Fibroblast of skin of abdomen (primary cell): Measurements from ENCODE around the gene PAN2.
"Not testable (repeated sequence)": the region's sequence is repeated elsewhere in the genome, so short reads cannot be mapped to it uniquely, and the experiment has no call there.

Experiments used
- DNase-seq: peaks from one replicate; pipeline ENCODE4 v3.0.0-alpha.2; 2013

PAN2 gene

GRCh38 chr12:56307221-56307965 lies 26.4 kb downstream of the PAN2 start:
- DNase-seq = no peak

- no peak for DNase-seq
Observed at GRCh38 chr12:56304872-56305590, 28.8 kb downstream of the PAN2 start.

GRCh38 chr12:56304276-56304675 lies 29.5 kb downstream of the PAN2 start:
- DNase-seq = no peak

GRCh38 chr12:56300644-56301464 lies 32.9 kb downstream of the PAN2 start:
- no peak for DNase-seq

- DNase-seq = peak; percentile 98
Observed at GRCh38 chr12:56299853-56300643, 33.8 kb downstream of the PAN2 start, which contains the start of gene CS. CS (minus strand) TSS chr12:56300330; CDS start chr12:56300201, 129 bp downstream.

- no peak for DNase-seq
Observed at GRCh38 chr12:56299308-56299852, 34.4 kb downstream of the PAN2 start.

GRCh38 chr12:56298828-56299227 lies 35.0 kb downstream of the PAN2 start:
- DNase-seq = no peak

GRCh38 chr12:56297400-56297799 lies 36.4 kb downstream of the PAN2 start:
- DNase-seq = no peak

GRCh38 chr12:56296295-56296694 lies 37.5 kb downstream of the PAN2 start:
- no peak for DNase-seq

- DNase-seq = no peak
Observed at GRCh38 chr12:56293795-56294194, 40.0 kb downstream of the PAN2 start.

GRCh38 chr12:56288705-56289387 lies 45.0 kb downstream of the PAN2 start:
- DNase-seq = no peak

GRCh38 chr12:56286044-56286830 lies 47.6 kb downstream of the PAN2 start:
- no peak for DNase-seq

GRCh38 chr12:56284263-56284662 lies 49.5 kb downstream of the PAN2 start:
- DNase-seq = not testable (repeated sequence)

- DNase-seq = no peak
Observed at GRCh38 chr12:56282579-56282978, 51.2 kb downstream of the PAN2 start.

GRCh38 chr12:56282030-56282429 lies 51.8 kb downstream of the PAN2 start:
- DNase-seq = no peak

- no peak for DNase-seq
Observed at GRCh38 chr12:56280849-56281248, 53.0 kb downstream of the PAN2 start.

- no peak for DNase-seq
Observed at GRCh38 chr12:56278905-56279304, 54.9 kb downstream of the PAN2 start.

GRCh38 chr12:56274299-56274698 lies 59.5 kb downstream of the PAN2 start:
- DNase-seq = no peak

GRCh38 chr12:56272468-56272867 lies 61.3 kb downstream of the PAN2 start:
- DNase-seq = not testable (repeated sequence)

GRCh38 chr12:56271031-56271430 lies 62.8 kb downstream of the PAN2 start:
- DNase-seq = peak; percentile 30
